Thymus (tissue), 11 donors: Measurements from ENCODE around the gene SHISAL1. TPM values are rescaled to one million over a fixed set of nuclear protein-coding genes. Genes with fewer than 3 reads are reported as not detected.

Experiments
- DNase-seq, 9 donors: peaks; one replicate each; pipeline ENCODE4 v3.0.0-alpha.2; 2013; ENCODE audit warnings: low spot score in 9 of 9, low read depth in 6 of 9, missing footprints in 1 of 9
- H3K27ac ChIP-seq, 2 donors: one replicate each; pipeline ENCODE4 v1.5.1; 2013; ENCODE audit warnings: control low read depth in 1 of 2, low read depth in 1 of 2, low read length in 1 of 2, mild to moderate bottlenecking in 1 of 2, moderate library complexity in 1 of 2
- H3K27me3 ChIP-seq, 2 donors: one replicate each; pipeline ENCODE4 v1.5.1; 2013; ENCODE audit warnings: low read length in 1 of 2; ENCODE audit not compliant: control insufficient read depth in 2 of 2, insufficient read depth in 1 of 2
- H3K36me3 ChIP-seq, 2 donors: one replicate each; pipeline ENCODE4 v1.5.1; 2013; ENCODE audit warnings: low read length in 1 of 2, mild to moderate bottlenecking in 1 of 2, moderate library complexity in 1 of 2; ENCODE audit not compliant: control insufficient read depth in 2 of 2, insufficient read depth in 2 of 2
- H3K4me1 ChIP-seq, 2 donors: one replicate each; pipeline ENCODE4 v1.5.1; 2013; ENCODE audit warnings: low read length in 2 of 2; ENCODE audit not compliant: control insufficient read depth in 2 of 2, insufficient read depth in 2 of 2
- H3K4me3 ChIP-seq, 2 donors: one replicate each; pipeline ENCODE4 v1.5.1; 2013; ENCODE audit warnings: low read length in 2 of 2, control low read depth in 1 of 2, mild to moderate bottlenecking in 1 of 2
- H3K9me3 ChIP-seq, 2 donors: one replicate each; pipeline ENCODE4 v1.5.1; 2013; ENCODE audit warnings: low read length in 1 of 2, mild to moderate bottlenecking in 1 of 2; ENCODE audit not compliant: control insufficient read depth in 2 of 2, insufficient read depth in 1 of 2
- WGBS: extraction: QIAGEN DNeasy Blood & Tissue Kit; methylation state at CpG from one replicate; pipeline ENCODE4 v1.1.7; 2013; 5-methylcytosine and 5-hydroxymethylcytosine counted together
- polyA plus RNA-seq: library from polyadenylated mRNA; stranded (reverse); fragments of 200-250 nt; gene quantifications from one replicate; pipeline ENCODE4 v1.2.3, GENCODE V29; 2013
- total RNA-seq: library from RNA; stranded (reverse); fragments of 120-200 nt; gene quantifications from one replicate; pipeline ENCODE4 v1.2.4, GENCODE V29; 2013
- donor health status: healthy.

SHISAL1 gene
- total and polyA plus RNA-seq, 2 donors, result 0.27 to 0.33 TPM

GRCh38 chr22:44202261-44202789 is 110.4 kb downstream of the SHISAL1 start:
- no peaks in the 10 kb centered on the region for H3K27me3 ChIP-seq
- H3K4me3 ChIP-seq, result no peak overlapping the region
- WGBS, result 97% methylated on average over 11 of the region's 11 CpGs
- DNase-seq, result no peak
- peaks cover 13 to 39% of the 10 kb centered on the region in 2 donors for H3K36me3 ChIP-seq
- no peak overlapping the region for H3K27ac ChIP-seq
- H3K4me1 ChIP-seq, result no peaks in the 10 kb centered on the region
- no peaks in the 10 kb centered on the region for H3K9me3 ChIP-seq

GRCh38 chr22:44201665-44202064 is 111.1 kb downstream of the SHISAL1 start:
- no peak overlapping the region for H3K27ac ChIP-seq
- H3K4me1 ChIP-seq, result no peaks in the 10 kb centered on the region
- no peak for DNase-seq
- H3K4me3 ChIP-seq, result no peak overlapping the region
- no peaks in the 10 kb centered on the region for H3K27me3 ChIP-seq
- WGBS, result 92% methylated on average over 12 of the region's 12 CpGs
- H3K9me3 ChIP-seq, result no peaks in the 10 kb centered on the region
- peaks cover 13 to 39% of the 10 kb centered on the region in 2 donors for H3K36me3 ChIP-seq

GRCh38 chr22:44200855-44201550 is 111.7 kb downstream of the SHISAL1 start:
- WGBS, result 81% methylated on average over 17 of the region's 17 CpGs
- Histone ChIP-seq H3K4me3 (no peak overlapping the region), H3K27ac (no peak overlapping the region), H3K36me3 (peaks cover 13 to 37% of the 10 kb centered on the region in 2 donors), H3K27me3 (no peaks in the 10 kb centered on the region), H3K4me1 (no peaks in the 10 kb centered on the region), H3K9me3 (peaks cover 0 to 3% of the 10 kb centered on the region in 2 donors)
- DNase-seq, result no peak

- DNase-seq, result no peak
- H3K4me1 ChIP-seq, result peaks cover 0 to under 1% of the 10 kb centered on the region in 2 donors
- H3K4me3 ChIP-seq, result no peak overlapping the region
- no peak overlapping the region for H3K27ac ChIP-seq
- H3K36me3 ChIP-seq, result peaks cover 13 to 32% of the 10 kb centered on the region in 2 donors
- WGBS, result 97% methylated on average over 6 of the region's 6 CpGs
- peaks cover 2 to 3% of the 10 kb centered on the region in 2 donors for H3K9me3 ChIP-seq
- H3K27me3 ChIP-seq, result no peaks in the 10 kb centered on the region
Observed at GRCh38 chr22:44200451-44200850, 112.3 kb downstream of the SHISAL1 start.

- Histone ChIP-seq H3K4me1 (peaks cover 0 to 3% of the 10 kb centered on the region in 2 donors), H3K36me3 (peaks cover 13 to 35% of the 10 kb centered on the region in 2 donors), H3K9me3 (peaks cover 3 to 4% of the 10 kb centered on the region in 2 donors), H3K27me3 (no peaks in the 10 kb centered on the region), H3K27ac (no peak overlapping the region), H3K4me3 (no peak overlapping the region)
- no peak for DNase-seq
- 96% methylated on average over 5 of the region's 5 CpGs for WGBS
Observed at GRCh38 chr22:44199866-44200265, 112.9 kb downstream of the SHISAL1 start.

GRCh38 chr22:44199164-44199563 is 113.6 kb downstream of the SHISAL1 start:
- WGBS, result 96% methylated on average over 2 of the region's 2 CpGs
- Histone ChIP-seq H3K27me3 (no peaks in the 10 kb centered on the region), H3K36me3 (peaks cover 17 to 31% of the 10 kb centered on the region in 2 donors), H3K27ac (no peak overlapping the region), H3K4me3 (no peak overlapping the region), H3K4me1 (peaks cover 0 to 3% of the 10 kb centered on the region in 2 donors), H3K9me3 (peaks cover 3 to 4% of the 10 kb centered on the region in 2 donors)
- DNase-seq, result no peak

- H3K4me1 ChIP-seq, result peaks cover 12% of the 10 kb centered on the region in 2 donors
- H3K9me3 ChIP-seq, result peaks cover 3 to 11% of the 10 kb centered on the region in 2 donors
- peaks cover 25 to 26% of the 10 kb centered on the region in 2 donors for H3K36me3 ChIP-seq
- no peak overlapping the region for H3K4me3 ChIP-seq
- no peak overlapping the region for H3K27ac ChIP-seq
- WGBS, result 97% methylated on average over 2 of the region's 2 CpGs
- H3K27me3 ChIP-seq, result no peaks in the 10 kb centered on the region
- no peak for DNase-seq
Observed at GRCh38 chr22:44197271-44197670, 115.5 kb downstream of the SHISAL1 start.

GRCh38 chr22:44196731-44197131 is 116.0 kb downstream of the SHISAL1 start:
- no peak for DNase-seq
- WGBS, result 96% methylated on average over 10 of the region's 10 CpGs
- no peak overlapping the region for H3K4me3 ChIP-seq

GRCh38 chr22:44196241-44196640 is 116.5 kb downstream of the SHISAL1 start:
- H3K27ac ChIP-seq, result no peak overlapping the region
- 95% methylated on average over 9 of the region's 9 CpGs for WGBS
- peaks cover 12% of the 10 kb centered on the region in 2 donors for H3K4me1 ChIP-seq
- H3K9me3 ChIP-seq, result peaks cover 3 to 11% of the 10 kb centered on the region in 2 donors
- peaks cover 22 to 28% of the 10 kb centered on the region in 2 donors for H3K36me3 ChIP-seq
- H3K4me3 ChIP-seq, result no peak overlapping the region
- no peak for DNase-seq
- H3K27me3 ChIP-seq, result no peaks in the 10 kb centered on the region

More at GRCh38 chr22:44196731-44197131, 116.0 kb downstream of the SHISAL1 start:
- Histone ChIP-seq H3K9me3 (peaks cover 3 to 11% of the 10 kb centered on the region in 2 donors), H3K27me3 (no peaks in the 10 kb centered on the region), H3K4me1 (peaks cover 12% of the 10 kb centered on the region in 2 donors), H3K27ac (no peak overlapping the region), H3K36me3 (peaks cover 26 to 27% of the 10 kb centered on the region in 2 donors)
